Central memory CD4-positive, alpha-beta T cell (primary cell): ENCODE data around the gene CD6.
A peak's percentile ranks its signal among the peaks of the same experiment; 100 is the strongest.

Source experiments
- DNase-seq: peaks from one replicate; pipeline ENCODE4 v3.0.0; 2022

The CD6 gene

DNA sequence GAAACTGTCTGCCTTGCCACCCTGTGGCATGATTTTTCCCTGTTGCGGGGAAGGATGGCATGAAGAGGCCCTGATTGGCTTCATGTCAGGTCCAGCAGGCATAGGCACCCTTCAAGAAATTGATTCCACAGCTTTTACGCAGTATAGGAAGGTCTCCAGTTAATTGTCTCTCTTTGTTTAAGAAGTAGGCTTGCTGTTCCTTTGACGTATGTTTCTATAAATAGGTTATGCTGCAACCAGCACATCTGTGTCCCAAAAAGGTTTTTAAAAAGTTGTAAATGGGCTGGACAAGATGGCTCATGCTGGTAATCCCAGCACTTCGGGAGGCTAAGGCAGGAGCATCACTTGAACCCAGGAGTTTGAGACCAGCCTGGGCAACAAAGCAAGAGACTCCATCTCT is 62.6 kb downstream of the CD6 start:
- no peak for DNase-seq

DNA sequence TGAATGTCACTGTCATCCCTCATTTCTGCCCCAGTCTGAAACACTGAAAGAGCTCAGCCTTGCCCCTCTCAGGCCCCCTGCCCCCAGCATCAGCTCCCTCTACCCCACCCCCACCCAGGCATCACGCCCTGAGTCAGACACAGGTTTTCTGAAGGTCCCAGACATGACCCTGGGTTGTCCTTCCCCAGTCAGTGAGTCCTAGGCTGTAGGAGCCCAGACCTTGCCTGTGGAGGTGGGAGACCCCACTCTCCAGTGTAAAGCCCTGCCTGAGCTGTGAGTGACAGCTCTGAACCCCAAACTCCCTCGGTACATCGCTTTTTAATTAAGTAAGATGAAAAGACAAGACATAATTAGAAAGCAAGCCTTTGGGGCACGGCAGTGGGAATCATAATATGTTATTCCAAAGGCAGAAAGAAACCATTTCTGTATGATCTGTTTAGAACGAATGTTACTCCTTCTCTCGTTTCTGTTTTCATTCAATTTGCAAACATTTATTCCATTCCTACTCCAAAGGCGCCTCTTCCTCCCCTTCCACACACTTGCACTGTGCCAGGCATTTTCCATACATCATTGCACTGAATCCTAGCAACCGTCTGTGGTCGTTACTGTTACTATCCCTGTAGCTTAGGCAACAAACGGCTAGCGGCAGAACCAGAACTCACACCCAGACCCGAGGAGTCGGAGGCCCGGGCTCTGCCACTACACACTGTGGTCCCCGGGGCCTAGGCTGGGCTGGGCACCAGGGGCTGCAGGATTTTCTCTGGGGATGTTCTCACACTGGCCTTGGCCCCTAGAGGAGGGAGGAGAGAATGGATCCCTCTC is 63.4 kb downstream of the CD6 start:
- no peak for DNase-seq

DNA sequence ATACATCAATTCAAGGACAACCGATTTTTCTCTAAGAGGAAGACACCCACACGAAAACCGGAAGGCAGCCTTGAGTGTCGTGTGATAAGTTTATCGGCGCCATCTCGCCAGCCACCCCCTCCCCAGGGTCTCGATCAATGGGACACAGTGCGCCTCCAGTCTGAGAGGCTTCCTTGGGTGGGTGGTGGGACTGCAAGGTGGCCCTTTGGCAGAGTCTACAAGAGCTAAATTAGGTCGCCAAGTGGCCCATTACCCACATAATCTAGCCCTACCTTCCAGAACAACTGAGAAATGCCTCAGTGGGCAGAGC is 64.0 kb downstream of the CD6 start:
- peak; percentile 13 for DNase-seq

DNA sequence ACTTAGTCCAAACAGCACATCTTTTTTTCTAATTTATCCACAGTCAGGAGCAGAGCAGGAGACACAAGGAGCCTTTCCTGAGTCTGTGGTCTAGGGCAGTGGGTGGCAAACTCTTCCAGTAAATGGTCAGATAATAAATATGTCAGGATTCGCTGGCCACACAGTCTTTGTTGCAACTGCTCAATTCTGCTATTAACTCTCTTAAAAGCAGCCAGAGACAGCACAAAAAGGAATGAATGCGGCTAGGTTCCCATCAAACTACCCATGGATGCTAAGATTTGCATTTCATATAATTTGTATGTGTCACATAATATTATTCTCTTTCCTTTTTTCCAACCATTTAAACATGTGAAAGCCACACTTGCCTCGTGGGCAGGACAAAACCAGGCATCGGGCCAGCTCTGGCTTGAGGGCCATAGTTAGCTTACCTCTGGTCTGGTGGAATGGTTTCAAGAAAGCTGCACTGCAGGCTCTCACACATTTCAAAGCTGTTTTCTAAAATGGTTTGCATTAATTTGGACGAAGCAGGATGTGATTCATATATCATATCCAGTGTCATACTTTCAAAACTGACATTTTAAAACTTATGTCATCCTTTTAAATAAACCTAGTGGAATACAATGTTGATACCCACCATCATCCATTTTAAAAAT is 66.1 kb downstream of the CD6 start:
- no peak for DNase-seq

DNA sequence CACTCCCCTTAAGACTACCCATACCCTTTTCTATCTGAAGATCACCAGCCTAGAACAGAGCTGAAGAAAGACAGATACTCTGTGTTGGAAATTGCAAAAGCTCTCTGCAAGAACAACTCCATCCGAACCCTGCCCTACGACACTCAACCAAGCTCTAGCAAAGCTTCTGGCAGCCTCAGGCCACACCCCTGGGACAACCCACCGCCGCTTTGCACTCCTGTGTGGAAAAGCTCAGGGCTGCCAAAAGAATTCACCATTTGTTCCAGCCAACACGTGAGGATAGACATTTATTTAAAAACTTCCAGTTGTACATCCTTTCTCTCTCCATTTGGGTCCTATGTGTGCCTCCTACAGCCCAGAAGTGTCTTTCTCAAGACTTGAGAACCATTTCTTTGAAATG is 68.4 kb downstream of the CD6 start:
- no peak for DNase-seq

DNA sequence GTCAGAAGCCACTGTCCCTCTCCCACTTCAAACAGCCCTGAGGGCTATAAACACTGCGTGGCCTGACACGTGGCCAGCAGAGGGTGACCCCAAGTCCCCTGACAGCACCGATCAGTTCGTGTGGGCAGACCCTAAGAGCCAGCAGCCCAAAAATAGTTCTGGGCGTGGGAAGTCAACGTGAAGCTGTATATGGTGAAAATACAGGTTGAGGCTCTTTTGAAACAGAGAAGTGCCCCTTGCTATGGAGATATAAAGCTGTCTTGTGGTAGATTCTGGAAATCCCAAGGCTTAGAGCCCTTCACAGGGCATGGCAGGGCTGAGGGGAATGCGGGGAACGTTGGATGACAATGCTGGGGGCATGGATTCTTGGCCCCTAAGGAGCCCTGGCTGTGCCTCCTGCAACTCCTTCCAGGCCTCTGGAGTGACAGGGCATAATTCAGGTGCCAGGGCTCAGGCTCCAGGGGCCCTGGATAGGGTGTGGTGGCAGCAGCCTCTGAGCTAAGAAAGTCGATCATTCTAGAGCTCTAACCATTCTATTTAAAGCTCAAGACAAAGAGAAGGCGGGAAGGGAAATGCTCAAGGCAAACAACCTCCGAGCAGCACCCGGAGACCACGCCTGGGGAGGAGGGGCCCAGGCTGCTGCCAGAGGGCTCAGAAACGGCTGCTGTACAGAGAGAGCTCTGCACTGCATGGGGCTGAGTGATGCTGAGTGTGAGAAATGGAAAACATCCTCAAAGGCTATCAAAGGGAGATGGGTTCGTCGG is 70.5 kb downstream of the CD6 start:
- DNase-seq: peak; percentile 92

DNA sequence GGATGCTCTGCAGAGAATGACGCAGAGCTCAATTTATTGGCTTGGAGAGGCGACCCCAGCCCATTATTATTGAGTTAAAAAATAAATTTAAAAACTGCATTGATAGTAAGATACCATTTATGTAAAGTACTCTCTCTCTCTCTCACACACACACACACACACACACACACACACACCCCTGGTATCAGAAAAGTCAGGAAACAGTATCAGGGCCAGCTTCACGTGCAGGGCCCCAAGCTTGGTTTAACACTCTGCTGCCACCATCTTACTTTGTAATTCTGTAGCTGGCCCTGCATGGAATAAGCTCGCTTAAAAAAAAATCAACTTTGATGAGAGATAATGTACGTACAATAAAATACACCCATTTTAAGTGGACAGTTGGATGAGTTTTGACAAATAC is 71.1 kb downstream of the CD6 start:
- DNase-seq: no peak

DNA sequence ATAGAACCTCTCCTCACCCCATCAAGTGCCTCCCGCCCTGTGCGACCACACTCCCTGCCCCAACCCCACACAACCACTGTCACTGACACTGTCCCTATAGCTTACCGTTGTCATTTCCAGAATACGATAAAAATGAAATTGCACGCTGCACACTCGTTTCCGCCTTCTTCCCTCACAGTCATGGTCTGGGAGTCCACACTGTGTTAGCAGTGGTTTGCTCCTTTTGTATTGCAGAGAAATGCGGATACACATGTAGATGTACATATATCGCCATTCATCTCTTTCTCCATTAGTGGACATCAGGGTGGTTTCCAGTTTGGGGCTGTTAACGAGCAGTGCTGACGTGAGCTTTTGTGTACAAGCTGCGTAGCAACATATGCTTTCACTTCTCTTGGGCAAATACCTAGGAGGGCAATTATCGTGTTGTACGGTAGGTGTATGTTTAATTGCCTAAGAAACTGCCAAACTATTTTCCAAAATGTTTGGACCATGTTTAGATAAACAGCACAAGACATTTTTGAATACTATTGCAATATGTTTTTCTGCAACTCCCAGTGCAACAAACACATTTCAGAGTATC is 71.6 kb downstream of the CD6 start:
- peak; percentile 55 for DNase-seq

DNA sequence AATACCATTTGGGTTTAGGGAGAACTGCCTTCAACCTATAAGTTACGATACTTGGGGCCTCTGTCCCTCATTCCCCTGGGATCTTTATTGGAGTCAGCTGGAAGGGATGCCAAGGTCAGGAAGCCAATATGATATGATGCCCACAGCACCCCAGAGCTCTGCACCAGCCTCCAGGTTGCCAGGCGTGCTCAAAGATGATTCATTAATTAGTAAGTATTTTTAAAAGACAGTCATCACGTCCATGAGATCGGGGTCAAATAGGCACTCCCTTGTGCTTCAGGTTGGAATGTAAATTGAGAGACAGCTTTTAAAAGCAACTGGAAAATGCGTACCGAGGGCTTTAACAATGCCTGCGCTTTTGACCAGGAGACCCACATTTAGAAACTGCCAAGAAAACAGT is 73.8 kb downstream of the CD6 start:
- DNase-seq: no peak

DNA sequence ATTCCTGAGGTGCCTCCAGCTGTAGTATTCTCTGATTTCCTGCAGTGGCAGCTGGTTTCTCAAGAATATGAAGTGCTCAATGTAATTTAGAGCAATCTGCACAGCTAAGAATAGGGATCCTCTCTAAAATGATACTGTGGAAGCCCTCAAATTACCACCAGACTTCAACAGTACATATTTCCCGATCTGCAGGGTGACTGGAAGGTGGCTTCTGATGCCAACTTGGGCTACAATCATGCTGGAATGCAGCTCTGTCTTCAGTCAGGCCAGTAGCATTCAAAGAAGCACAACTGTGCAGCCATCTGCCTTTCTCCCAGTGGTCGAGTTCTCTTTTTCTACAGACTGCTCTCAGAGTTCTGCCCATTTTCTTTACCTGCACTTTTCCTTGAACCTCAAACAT is 75.4 kb downstream of the CD6 start:
- DNase-seq: no peak

DNA sequence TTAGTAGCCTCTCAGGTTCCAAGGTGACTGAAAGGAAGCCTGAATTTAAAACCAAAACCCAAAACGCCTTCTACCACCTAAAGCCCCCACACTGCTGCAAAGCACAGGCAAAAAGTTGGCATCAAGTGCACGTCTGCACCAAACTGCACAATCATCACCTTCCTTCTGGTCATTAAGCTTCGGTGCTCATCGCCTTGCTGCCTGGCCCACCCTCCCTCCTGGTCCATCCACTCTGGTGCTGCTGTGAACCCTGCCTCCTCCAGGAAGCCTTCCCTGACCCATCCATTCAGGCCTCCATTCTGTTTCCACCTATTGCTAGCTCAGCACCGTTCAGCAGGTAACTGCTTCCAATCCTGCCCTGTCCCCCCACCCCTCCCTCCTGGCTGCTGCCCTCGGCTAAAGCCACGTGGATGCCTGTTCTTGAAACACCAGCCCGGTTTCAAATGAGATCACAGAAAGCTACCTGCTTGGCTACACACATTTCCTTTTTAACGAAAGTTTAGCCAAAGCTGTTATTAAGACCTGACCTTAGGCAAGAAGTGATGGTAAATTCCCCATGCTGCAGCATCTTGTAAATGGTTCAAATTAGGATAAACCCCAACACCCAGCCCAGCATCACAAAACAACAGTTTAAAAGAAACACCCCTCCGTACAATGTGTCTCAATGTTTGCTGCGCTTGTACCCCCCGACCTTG is 77.0 kb downstream of the CD6 start:
- no peak for DNase-seq

DNA sequence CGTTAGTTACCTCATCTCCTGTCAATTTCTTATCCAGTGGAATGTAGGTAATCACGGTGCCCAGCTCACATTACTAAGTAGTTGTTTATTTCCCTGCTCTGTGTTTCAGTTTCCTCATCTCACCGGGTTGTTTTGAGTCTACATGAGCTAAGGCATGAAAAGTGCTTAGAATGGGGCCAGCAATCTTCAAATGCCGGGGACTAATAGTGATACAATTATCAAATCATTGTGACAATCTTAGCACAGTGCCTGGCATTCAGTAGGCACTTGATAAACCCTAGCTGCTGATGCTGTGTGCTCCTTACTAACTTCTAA is 77.5 kb downstream of the CD6 start:
- DNase-seq: no peak

DNA sequence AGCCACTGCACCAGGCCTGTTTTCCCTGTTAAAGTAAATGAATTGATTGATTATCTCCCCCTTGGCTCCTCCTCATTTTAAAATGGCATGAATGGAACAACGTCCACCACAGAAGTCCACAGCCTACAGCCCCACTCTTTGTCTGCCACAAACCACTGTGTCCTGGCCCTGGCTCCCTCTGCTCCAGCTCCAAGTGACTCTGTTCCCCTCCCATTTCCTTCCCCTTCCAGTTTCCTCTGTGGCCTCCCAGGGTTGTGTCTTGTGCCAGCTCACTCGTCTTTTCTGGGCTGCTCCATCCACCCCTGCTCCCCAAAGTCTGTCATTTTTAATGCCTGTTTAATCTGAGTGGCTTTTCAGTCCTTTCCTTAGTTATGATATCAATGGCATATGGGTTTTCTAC is 78.4 kb downstream of the CD6 start:
- no peak for DNase-seq

DNA sequence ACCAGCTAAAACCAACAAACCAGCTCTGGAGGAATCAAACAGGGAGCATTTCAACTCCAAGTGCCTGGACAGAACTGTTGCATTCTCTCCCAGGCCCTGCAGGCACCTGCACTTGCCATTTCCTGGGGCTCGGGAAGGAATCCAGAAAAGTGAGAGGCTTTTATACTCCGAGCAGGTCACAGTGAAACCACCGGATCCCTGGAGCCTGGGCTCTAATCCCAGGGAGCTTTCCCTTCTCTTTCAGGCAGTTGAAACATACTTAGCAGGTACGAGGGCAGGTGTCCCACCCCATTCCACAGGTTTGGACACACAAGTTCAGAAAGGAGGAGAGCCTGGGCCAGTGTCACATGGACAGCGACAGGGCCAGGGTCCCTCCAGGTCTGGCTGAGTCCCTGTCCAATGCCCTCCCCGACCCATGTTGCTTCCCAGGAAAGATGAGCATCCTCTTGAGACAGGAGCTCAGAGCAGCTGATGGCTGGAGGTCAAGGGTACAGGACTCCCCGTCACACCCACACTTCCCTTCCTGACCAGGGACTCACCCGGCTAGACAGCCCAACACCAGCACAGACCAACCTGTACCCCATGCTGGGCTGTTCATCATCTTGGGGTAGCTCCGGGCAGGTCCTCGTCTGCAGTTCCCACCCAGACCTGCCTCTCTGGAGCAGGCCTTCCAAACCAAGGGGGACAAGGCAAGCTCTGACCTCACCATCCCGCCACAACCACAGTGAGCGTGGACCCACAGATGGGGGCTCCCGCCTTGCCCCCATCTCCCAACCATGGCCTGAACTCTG is 80.9 kb downstream of the CD6 start:
- DNase-seq: no peak

DNA sequence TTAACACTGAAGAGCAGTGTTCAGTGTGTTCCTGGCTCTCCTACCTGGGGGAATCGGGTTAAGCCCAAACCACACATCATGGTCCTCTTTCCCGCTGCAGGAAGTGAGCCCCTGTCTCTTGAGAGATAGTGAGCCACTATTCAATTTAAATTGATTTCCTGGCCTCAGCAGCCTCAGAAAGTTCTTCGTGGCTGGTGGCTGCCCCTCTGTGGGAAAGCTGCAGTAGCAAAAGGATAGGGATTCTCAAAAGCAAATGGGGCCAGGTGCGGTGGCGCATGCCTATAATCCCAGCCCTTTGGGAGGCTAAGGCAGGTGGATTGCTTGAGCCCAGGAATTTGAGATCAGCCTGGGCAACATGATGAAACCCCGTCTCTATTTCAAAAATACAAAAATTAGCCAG is 81.7 kb downstream of the CD6 start:
- no peak for DNase-seq

DNA sequence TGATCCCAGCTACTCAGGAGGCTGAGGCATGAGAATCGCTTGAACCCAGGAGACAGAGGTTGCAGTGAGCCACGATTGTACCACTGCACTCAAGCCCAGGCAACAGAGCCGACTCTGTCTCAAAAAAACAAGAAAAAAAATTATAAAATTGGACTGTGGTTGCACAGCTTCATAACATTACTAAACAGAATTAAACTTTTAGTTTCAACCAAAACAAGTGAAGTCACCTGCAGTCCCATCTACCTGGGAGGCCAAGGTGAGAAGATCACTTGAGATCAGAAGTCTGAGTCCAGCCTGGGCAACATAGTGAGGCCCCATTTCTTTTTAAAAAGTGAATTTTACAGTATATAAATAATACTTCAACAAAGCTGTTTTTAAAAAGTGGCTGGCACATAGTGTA is 83.0 kb downstream of the CD6 start:
- no peak for DNase-seq

DNA sequence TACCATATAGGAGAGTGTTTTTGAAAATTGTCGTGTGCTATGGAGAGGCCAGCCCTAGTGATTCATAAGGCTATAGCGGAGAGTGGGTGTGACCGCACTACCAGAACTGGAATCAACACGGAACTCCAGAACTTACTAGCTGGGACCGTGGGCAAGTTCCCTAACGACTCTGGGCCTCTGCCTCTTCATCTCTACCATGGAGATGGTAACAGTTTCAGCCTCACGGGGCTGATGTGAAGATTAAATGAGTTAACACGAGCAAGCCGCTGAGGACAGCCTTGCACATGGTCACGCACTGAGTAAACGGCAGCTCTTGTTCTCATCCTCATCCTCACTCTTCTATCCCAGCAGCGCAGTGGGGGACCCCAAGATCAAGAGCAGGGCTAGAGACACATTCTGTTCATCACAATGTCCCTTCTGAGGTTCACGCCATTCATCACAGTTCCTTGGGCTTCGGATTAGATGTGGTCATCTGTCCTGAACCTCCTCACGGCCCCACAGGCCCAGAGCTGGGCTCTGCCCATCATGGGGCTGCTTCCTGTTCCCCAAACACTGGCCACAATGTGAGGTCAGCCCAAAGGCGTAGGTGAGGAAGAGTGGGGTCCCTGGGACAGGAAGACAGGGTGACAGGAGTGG is 83.6 kb downstream of the CD6 start:
- no peak for DNase-seq

DNA sequence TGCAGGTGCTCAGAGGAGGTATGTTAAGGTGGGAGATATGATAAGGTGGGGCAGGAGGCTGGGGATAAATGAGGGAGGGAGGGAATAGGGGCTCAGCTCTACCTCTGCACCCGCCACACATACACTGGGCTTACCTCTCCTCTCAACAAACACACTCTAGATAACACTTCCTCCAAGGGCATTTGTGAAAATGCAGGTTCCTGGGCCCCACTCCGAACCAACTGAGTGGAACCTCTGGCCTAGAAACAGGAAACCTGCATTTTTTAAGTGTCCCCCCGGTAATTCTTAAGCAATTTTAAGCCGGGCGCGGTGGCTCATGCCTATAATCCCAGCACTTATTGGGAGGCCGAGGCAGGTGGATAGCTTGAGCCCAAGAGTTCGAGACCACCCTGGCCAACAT is 84.3 kb downstream of the CD6 start:
- DNase-seq: no peak

DNA sequence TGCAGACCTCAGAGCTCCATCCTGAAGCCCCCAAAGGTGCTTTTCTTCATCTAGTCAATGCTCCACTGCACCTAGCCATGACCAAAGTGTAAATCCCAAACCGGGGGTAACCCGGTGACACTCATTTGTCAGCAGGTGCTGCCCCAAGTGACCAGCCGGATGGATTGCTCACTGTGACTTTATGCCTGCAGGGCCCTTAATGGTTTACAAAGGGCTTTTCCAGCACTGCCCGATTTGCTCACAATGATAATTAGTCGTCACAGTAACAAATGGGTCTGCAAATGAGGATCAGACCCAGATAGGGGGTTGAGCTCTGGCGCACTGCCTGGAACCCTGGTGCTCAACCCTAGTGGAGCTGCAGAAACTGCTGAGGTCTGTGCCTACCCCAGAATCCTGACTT is 85.1 kb downstream of the CD6 start:
- DNase-seq: no peak

DNA sequence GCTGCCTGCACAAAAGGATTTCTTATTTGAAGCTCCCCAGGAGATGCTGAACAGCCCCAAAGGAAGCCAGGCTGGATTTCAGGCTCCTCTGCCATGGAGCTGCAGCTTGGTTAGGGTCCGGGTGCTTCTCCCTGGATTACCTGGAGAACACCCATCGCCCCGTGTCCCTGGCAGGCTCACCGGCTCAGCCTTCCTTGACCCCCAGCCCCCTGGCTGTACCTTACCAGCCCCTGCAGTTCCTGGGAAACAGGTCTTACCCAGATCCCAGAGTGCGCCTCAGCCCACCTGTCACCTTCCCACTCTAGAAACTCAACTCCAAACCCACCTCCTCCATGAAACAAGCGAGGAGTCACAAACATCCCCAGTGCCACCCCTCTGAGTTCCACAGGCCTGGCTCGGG is 85.5 kb downstream of the CD6 start:
- DNase-seq: no peak

DNA sequence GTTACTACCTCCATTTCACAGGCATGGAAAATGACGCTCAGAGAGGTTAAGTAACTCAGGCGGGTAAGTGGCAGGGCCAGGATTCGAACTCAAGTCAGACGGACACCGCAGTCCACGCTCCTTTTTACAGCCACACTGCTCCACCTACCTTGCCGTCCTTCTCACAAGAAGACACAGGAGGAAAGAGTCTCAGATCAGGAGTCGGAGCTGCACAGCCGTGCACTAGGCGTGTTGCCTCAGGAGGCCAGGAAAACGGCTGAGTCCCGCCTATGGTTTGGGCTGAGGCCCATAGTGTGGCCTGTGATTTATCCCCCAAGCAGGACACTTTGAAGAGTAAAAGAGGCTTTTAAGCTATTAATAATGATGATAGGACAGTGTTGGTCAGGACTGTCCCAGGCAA is 86.1 kb downstream of the CD6 start:
- DNase-seq: no peak
